Caco-2 (cell line): ENCODE data around the gene TPST2. TPM values are rescaled to one million over a fixed set of nuclear protein-coding genes. Genes with fewer than 3 reads are reported as not detected.
"Not testable (repeated sequence)": the region's sequence is repeated elsewhere in the genome, so short reads cannot be mapped to it uniquely, and the experiment has no call there.

Source experiments
- BruUV-seq: library from RNA; stranded (reverse); fragments of 400-500 nt; replicated peaks from 2 replicates; lab custom pipeline; 2021; lab: Mats Ljungman, UMichigan
- CTCF ChIA-PET: fragments of 300-600 bp; sonication (Branson Sonifier 250); formaldehyde crosslinking; loops from one replicate; lab custom pipeline; 2022; ENCODE audit warnings: antibody characterized with exemption; lab: Charles Lee
- POLR2A ChIA-PET: fragments of 300-600 bp; sonication (Branson Sonifier 250); formaldehyde crosslinking; loops from one replicate; lab custom pipeline; 2022; ENCODE audit warnings: antibody characterized with exemption; lab: Charles Lee
- DNase-seq, 2 experiments: peaks; one replicate each; pipeline versions ENCODE4 v3.0.0 to v3.0.0-alpha.2; 2020 to 2022
- H3K27me3 ChIP-seq: replicated peaks from 2 replicates; pipeline ENCODE4 v1.6.0; 2011; ENCODE audit warnings: low read length; ENCODE audit not compliant: control insufficient read depth, insufficient read depth
- H3K36me3 ChIP-seq: 2 replicates; pipeline ENCODE4 v1.5.1; 2011; ENCODE audit warnings: low read length; ENCODE audit not compliant: control insufficient read depth, insufficient read depth
- H3K4me1 ChIP-seq: fragments of 250-450 bp; sonication (Bioruptor Pico); 2 replicates; pipeline ENCODE4 v1.5.1; 2020; ENCODE audit warnings: mild to moderate bottlenecking
- H3K4me3 ChIP-seq: 2 replicates; pipeline ENCODE4 v1.5.1; 2011; ENCODE audit warnings: low read depth, mild to moderate bottlenecking, control low read depth, low read length
- H3K9me3 ChIP-seq: fragments of 250-450 bp; sonication (Bioruptor Pico); 2 replicates; pipeline ENCODE4 v1.5.1; 2020; ENCODE audit warnings: mild to moderate bottlenecking, moderate library complexity
- H3K27ac Mint-ChIP-seq: one replicate; pipeline ENCODE4 v1.8.0; 2022; ENCODE audit warnings: mixed read lengths; ENCODE audit not compliant: unreplicated experiment
- H3K27me3 Mint-ChIP-seq: one replicate; pipeline ENCODE4 v1.8.0; 2022; ENCODE audit warnings: mixed read lengths; ENCODE audit not compliant: insufficient read depth, unreplicated experiment
- H3K36me3 Mint-ChIP-seq: one replicate; pipeline ENCODE4 v1.8.0; 2022; ENCODE audit warnings: mild to moderate bottlenecking, mixed read lengths; ENCODE audit not compliant: insufficient read depth, unreplicated experiment
- H3K4me1 Mint-ChIP-seq: one replicate; pipeline ENCODE4 v1.8.0; 2022; ENCODE audit warnings: low read depth, mixed read lengths; ENCODE audit not compliant: unreplicated experiment
- H3K4me3 Mint-ChIP-seq: one replicate; pipeline ENCODE4 v1.8.0; 2022; ENCODE audit warnings: mild to moderate bottlenecking, moderate library complexity, mixed read lengths; ENCODE audit not compliant: unreplicated experiment
- H3K9me3 Mint-ChIP-seq: one replicate; pipeline ENCODE4 v1.8.0; 2022; ENCODE audit warnings: mixed read lengths; ENCODE audit not compliant: unreplicated experiment
- CTCF ChIP-seq, 2 experiments: fragments of 200-600 bp in 1 of 2; IDR thresholded peaks; 1 replicate in 1 of 2; 2 replicates in 1 of 2; pipeline versions ENCODE4 v1.5.1 to v1.8.0; 2011 to 2022; ENCODE audit warnings: antibody characterized with exemption in 1 of 2, control low read depth in 1 of 2, inconsistent platforms in 1 of 2, low read depth in 1 of 2, low read length in 1 of 2, mild to moderate bottlenecking in 1 of 2, moderate library complexity in 1 of 2; ENCODE audit not compliant: insufficient read depth in 1 of 2, severe bottlenecking in 1 of 2, unreplicated experiment in 1 of 2
- intact Hi-C: fragments of 100-400 bp; cut with micrococcal nuclease; formaldehyde crosslinking; loops from one replicate; pipeline ENCODE4 v1.10.0; 2022; ENCODE audit not compliant: unreplicated experiment
- total RNA-seq: library from RNA; stranded (reverse); gene quantifications from 2 replicates; pipeline ENCODE4 v1.2.3, GENCODE V29; 2022

Gene TPST2
- total RNA-seq, 1 experiment from 2014 or later = 9.5 TPM

GRCh38 chr22:26615830-26616435 is 26.0 kb upstream of the TPST2 start:
- Histone ChIP-seq H3K36me3 (no peaks in the 10 kb centered on the region), H3K4me3 (no peak overlapping the region), H3K4me1 (no peaks in the 10 kb centered on the region), H3K27me3 (no peaks in the 10 kb centered on the region), H3K9me3 (no peaks in the 10 kb centered on the region)
- no peak for TF ChIP-seq CTCF (IDR thresholded peaks at IDR 0.05; ENCODE audit: insufficient read depth in 1 of 2, low read depth in 1 of 2, low read length in 1 of 2, severe bottlenecking in 1 of 2, unreplicated experiment in 1 of 2)
- ChIA-PET CTCF (interaction anchor here (0.7 kb wide), 1 partner anchor 105 kb away, joined by 3 read pairs; no protein-coding TSS in a partner anchor), POLR2A (no interaction called here)
- DNase-seq = no peak
- Mint-ChIP-seq H3K36me3 (peaks cover 4% of the 10 kb centered on the region), H3K27me3 (peaks cover 4% of the 10 kb centered on the region), H3K9me3 (no peaks in the 10 kb centered on the region), H3K4me1 (no peaks in the 10 kb centered on the region), H3K27ac (no peak overlapping the region), H3K4me3 (no peak overlapping the region)
- intact Hi-C loops = no loop called here
- no TSS peak for BruUV-seq

- H3K36me3 Mint-ChIP-seq = peaks cover 4% of the 10 kb centered on the region
- POLR2A ChIA-PET = no interaction called here
- no peaks in the 10 kb centered on the region for H3K4me1 Mint-ChIP-seq
- H3K9me3 ChIP-seq = no peaks in the 10 kb centered on the region
- CTCF ChIA-PET = interaction anchor here (0.7 kb wide), 1 partner anchor 105 kb away, joined by 3 read pairs; no protein-coding TSS in a partner anchor
- H3K27ac Mint-ChIP-seq = no peak overlapping the region
- H3K9me3 Mint-ChIP-seq = no peaks in the 10 kb centered on the region
- peaks cover 4% of the 10 kb centered on the region for H3K27me3 Mint-ChIP-seq
- no peaks in the 10 kb centered on the region for H3K4me1 ChIP-seq
- DNase-seq = no peak
- intact Hi-C loops = no loop called here
- no peak overlapping the region for H3K4me3 Mint-ChIP-seq
- no peaks in the 10 kb centered on the region for H3K36me3 ChIP-seq
- no peak for TF ChIP-seq CTCF (IDR thresholded peaks at IDR 0.05; ENCODE audit: insufficient read depth in 1 of 2, low read depth in 1 of 2, low read length in 1 of 2, severe bottlenecking in 1 of 2, unreplicated experiment in 1 of 2)
- no TSS peak for BruUV-seq
- no peak overlapping the region for H3K4me3 ChIP-seq
- H3K27me3 ChIP-seq = no peaks in the 10 kb centered on the region
These were observed 25.2 kb upstream of the TPST2 start for GRCh38 chr22:26615149-26615548.

- intact Hi-C loops = no loop called here
- ChIA-PET POLR2A (no interaction called here), CTCF (no interaction called here)
- TF ChIP-seq CTCF (IDR thresholded peaks at IDR 0.05; ENCODE audit: insufficient read depth in 1 of 2, low read depth in 1 of 2, low read length in 1 of 2, severe bottlenecking in 1 of 2, unreplicated experiment in 1 of 2) = no peak
- H3K4me1 Mint-ChIP-seq = no peaks in the 10 kb centered on the region
- DNase-seq = no peak
- H3K27ac Mint-ChIP-seq = no peak overlapping the region
- H3K36me3 Mint-ChIP-seq = peaks cover 4% of the 10 kb centered on the region
- no peak overlapping the region for H3K4me3 Mint-ChIP-seq
- peaks cover 6% of the 10 kb centered on the region for H3K27me3 Mint-ChIP-seq
- no peak overlapping the region for H3K4me3 ChIP-seq
- no peaks in the 10 kb centered on the region for H3K9me3 ChIP-seq
- H3K4me1 ChIP-seq = no peaks in the 10 kb centered on the region
- H3K9me3 Mint-ChIP-seq = no peaks in the 10 kb centered on the region
- H3K27me3 ChIP-seq = no peaks in the 10 kb centered on the region
- no TSS peak for BruUV-seq
- no peaks in the 10 kb centered on the region for H3K36me3 ChIP-seq
These were observed 24.4 kb upstream of the TPST2 start for GRCh38 chr22:26614322-26614721.

- H3K27me3 Mint-ChIP-seq, H3K27me3 ChIP-seq, CTCF ChIA-PET, H3K9me3 ChIP-seq, H3K4me3 ChIP-seq, H3K4me3 Mint-ChIP-seq, DNase-seq, H3K36me3 Mint-ChIP-seq, H3K27ac Mint-ChIP-seq, H3K4me1 ChIP-seq, H3K36me3 ChIP-seq, intact Hi-C loops, H3K4me1 Mint-ChIP-seq, H3K9me3 Mint-ChIP-seq, BruUV-seq, POLR2A ChIA-PET: not testable (repeated sequence)
These were observed 23.8 kb upstream of the TPST2 start for GRCh38 chr22:26613753-26614152.
